ENCODE measurements around the gene PLIN3. TPM values are rescaled to one million over a fixed set of nuclear protein-coding genes. Genes with fewer than 3 reads are reported as not detected.
"Not testable (repeated sequence)": the region's sequence is repeated elsewhere in the genome, so short reads cannot be mapped to it uniquely, and the experiment has no call there.

PLIN3 gene
- total RNA-seq, 1 donor from 2014 or later, result 93.8 TPM

- Histone ChIP-seq H3K4me1 (peaks cover 21% of the 10 kb centered on the region), H3K27ac (peak overlapping the region; percentile 96), H3K4me3 (peak overlapping the region; percentile 84 to 89), H3K36me3 (no peaks in the 10 kb centered on the region), H3K9me3 (no peaks in the 10 kb centered on the region), H3K27me3 (no peaks in the 10 kb centered on the region)
- no peak for DNase-seq (ENCODE audit: extremely low spot score in 2 of 2)
- intact Hi-C loops (cut with DNase I), result no loop called here
- no peak for TF ChIP-seq POLR2A (IDR thresholded peaks at IDR 0.05)
- TF ChIP-seq POLR2AphosphoS5 (IDR thresholded peaks at IDR 0.05; ENCODE audit: insufficient read depth in 1 of 2, low read depth in 1 of 2), result no peak
- no peak for TF ChIP-seq CTCF (IDR thresholded peaks at IDR 0.05)
Measured at GRCh38 chr19:4830768-4831265, 36.6 kb downstream of the PLIN3 start.

- no peaks in the 10 kb centered on the region for H3K9me3 ChIP-seq
- peaks cover 21% of the 10 kb centered on the region for H3K4me1 ChIP-seq
- peak overlapping the region; percentile 84 to 89 for H3K4me3 ChIP-seq
- peak overlapping the region; percentile 96 for H3K27ac ChIP-seq
- H3K27me3 ChIP-seq, result no peaks in the 10 kb centered on the region
- intact Hi-C loops (cut with DNase I), result no loop called here
- TF ChIP-seq CTCF (IDR thresholded peaks at IDR 0.05), result no peak
- TF ChIP-seq POLR2AphosphoS5 (IDR thresholded peaks at IDR 0.05; ENCODE audit: insufficient read depth in 1 of 2, low read depth in 1 of 2), result no peak
- no peak for TF ChIP-seq POLR2A (IDR thresholded peaks at IDR 0.05)
- no peak for DNase-seq (ENCODE audit: extremely low spot score in 2 of 2)
- H3K36me3 ChIP-seq, result no peaks in the 10 kb centered on the region
Measured at GRCh38 chr19:4830332-4830731, 37.1 kb downstream of the PLIN3 start.

GRCh38 chr19:4829001-4829712 is 38.3 kb downstream of the PLIN3 start:
- Histone ChIP-seq H3K27me3 (no peaks in the 10 kb centered on the region), H3K4me1 (peaks cover 21% of the 10 kb centered on the region), H3K4me3 (no peak overlapping the region), H3K27ac (no peak overlapping the region), H3K9me3 (no peaks in the 10 kb centered on the region), H3K36me3 (no peaks in the 10 kb centered on the region)
- intact Hi-C loops (cut with DNase I), result no loop called here
- TF ChIP-seq CTCF (IDR thresholded peaks at IDR 0.05), result no peak
- no peak for TF ChIP-seq POLR2AphosphoS5 (IDR thresholded peaks at IDR 0.05; ENCODE audit: insufficient read depth in 1 of 2, low read depth in 1 of 2)
- no peak for TF ChIP-seq POLR2A (IDR thresholded peaks at IDR 0.05)
- no peak for DNase-seq (ENCODE audit: extremely low spot score in 2 of 2)

GRCh38 chr19:4823577-4823976 is 43.9 kb downstream of the PLIN3 start:
- no peak for TF ChIP-seq POLR2AphosphoS5 (IDR thresholded peaks at IDR 0.05; ENCODE audit: insufficient read depth in 1 of 2, low read depth in 1 of 2)
- no peak for TF ChIP-seq POLR2A (IDR thresholded peaks at IDR 0.05)
- TF ChIP-seq CTCF (IDR thresholded peaks at IDR 0.05), result no peak
- H3K36me3 ChIP-seq, result no peaks in the 10 kb centered on the region

GRCh38 chr19:4822354-4822753 is 45.1 kb downstream of the PLIN3 start:
- not testable (repeated sequence) for H3K4me1 ChIP-seq; H3K27me3 ChIP-seq; H3K4me3 ChIP-seq; DNase-seq (ENCODE audit: extremely low spot score in 2 of 2); H3K9me3 ChIP-seq; H3K27ac ChIP-seq
- intact Hi-C loops (cut with DNase I), result loop anchor here (1.0 kb wide), 1 partner anchor 41 kb away; no protein-coding TSS in a partner anchor
- H3K36me3 ChIP-seq, result peaks cover 0 to 10% of the 10 kb centered on the region in 2 donors

More at GRCh38 chr19:4823577-4823976, 43.9 kb downstream of the PLIN3 start:
- H3K4me1 ChIP-seq, result no peaks in the 10 kb centered on the region
- DNase-seq (ENCODE audit: extremely low spot score in 2 of 2), result no peak
- no peaks in the 10 kb centered on the region for H3K9me3 ChIP-seq
- no peak overlapping the region for H3K27ac ChIP-seq
- intact Hi-C loops (cut with DNase I), result no loop called here
- no peaks in the 10 kb centered on the region for H3K27me3 ChIP-seq
- H3K4me3 ChIP-seq, result no peak overlapping the region
